Hepatocyte (in vitro differentiated cells): ENCODE results near the gene CORO2B.

ENCODE experiments used
- CTCF ChIP-seq: fragments of 200-600 bp; sonication (generic); IDR thresholded peaks from 2 replicates; pipeline ENCODE4 v1.5.1; 2016; ENCODE audit warnings: antibody characterized with exemption, mild to moderate bottlenecking; ENCODE audit not compliant: poor library complexity
- EZH2 ChIP-seq: fragments of 200-600 bp; sonication (generic); IDR thresholded peaks from 2 replicates; pipeline ENCODE4 v1.6.1; 2016; ENCODE audit warnings: antibody characterized with exemption, mild to moderate bottlenecking, borderline replicate concordance
- EZH2phosphoT487 ChIP-seq: fragments of 200-600 bp; sonication (generic); IDR thresholded peaks from one replicate; pipeline ENCODE4 v1.6.1; 2018; ENCODE audit warnings: antibody characterized with exemption, mild to moderate bottlenecking, low read depth, moderate library complexity; ENCODE audit not compliant: unreplicated experiment, severe bottlenecking

- no peak for TF ChIP-seq CTCF
- no peak for TF ChIP-seq EZH2
- TF ChIP-seq EZH2phosphoT487 = no peak
Measured at GRCh38 chr15:68691705-68692104, 112.9 kb downstream of the CORO2B start.
